Liver (tissue), 9 donors: ENCODE data around the gene GDF9. TPM values are rescaled to one million over a fixed set of nuclear protein-coding genes. Genes with fewer than 3 reads are reported as not detected.

ENCODE experiments used
- DNase-seq: peaks from one replicate; pipeline ENCODE4 v3.0.0-alpha.2; 2017; ENCODE audit warnings: low spot score
- H3K27ac ChIP-seq, 2 donors: one replicate each; pipeline ENCODE4 v1.7.0; 2013; ENCODE audit warnings: inconsistent platforms in 2 of 2, low read length in 2 of 2, control low read depth in 1 of 2, low read depth in 1 of 2, mild to moderate bottlenecking in 1 of 2
- H3K27me3 ChIP-seq, 4 donors: one replicate each; pipeline versions ENCODE4 v1.6.1 to v1.7.0; 2013; ENCODE audit warnings: low read length in 3 of 4, inconsistent platforms in 1 of 4, mild to moderate bottlenecking in 1 of 4, moderate library complexity in 1 of 4; ENCODE audit not compliant: control insufficient read depth in 4 of 4, insufficient read depth in 4 of 4
- H3K36me3 ChIP-seq, 4 donors: one replicate each; pipeline versions ENCODE4 v1.6.1 to v1.7.0; 2013; ENCODE audit warnings: low read length in 3 of 4, mild to moderate bottlenecking in 3 of 4, low read depth in 1 of 4, moderate library complexity in 1 of 4; ENCODE audit not compliant: control insufficient read depth in 4 of 4, insufficient read depth in 3 of 4
- H3K4me1 ChIP-seq, 4 donors: one replicate each; pipeline versions ENCODE4 v1.6.1 to v1.7.0; 2013; ENCODE audit warnings: low read length in 3 of 4, mild to moderate bottlenecking in 3 of 4, moderate library complexity in 1 of 4; ENCODE audit not compliant: control insufficient read depth in 4 of 4, insufficient read depth in 4 of 4
- H3K4me3 ChIP-seq, 3 donors: one replicate each; pipeline versions ENCODE4 v1.6.1 to v1.7.0; 2013; ENCODE audit warnings: low read length in 3 of 3, control low read depth in 1 of 3, low read depth in 1 of 3, mild to moderate bottlenecking in 1 of 3
- H3K9ac ChIP-seq, 2 donors: one replicate each; pipeline ENCODE4 v1.7.0; 2013; ENCODE audit warnings: low read length in 2 of 2, mild to moderate bottlenecking in 2 of 2, moderate library complexity in 2 of 2, control low read depth in 1 of 2, low read depth in 1 of 2
- H3K9me3 ChIP-seq, 4 donors: one replicate each; pipeline versions ENCODE4 v1.6.1 to v1.7.0; 2013; ENCODE audit warnings: low read length in 3 of 4; ENCODE audit not compliant: control insufficient read depth in 4 of 4
- EGR1 ChIP-seq, 2 donors: IDR thresholded peaks; 2 replicates each; pipeline ENCODE4 v1.6.1; 2016 to 2018; ENCODE audit warnings: antibody characterized with exemption in 2 of 2, low read depth in 2 of 2
- FOXA1 ChIP-seq: IDR thresholded peaks from 2 replicates; pipeline ENCODE4 v1.6.1; 2016; ENCODE audit warnings: antibody characterized with exemption
- FOXA2 ChIP-seq: IDR thresholded peaks from 2 replicates; pipeline ENCODE4 v1.6.1; 2016; ENCODE audit warnings: antibody characterized with exemption
- GABPA ChIP-seq, 2 donors: IDR thresholded peaks in 1 of 2; conservative IDR thresholded peaks in 1 of 2; 2 replicates each; pipeline ENCODE4 v1.6.1; 2016; ENCODE audit warnings: antibody characterized with exemption in 2 of 2, mild to moderate bottlenecking in 1 of 2, moderate library complexity in 1 of 2
- HNF4A ChIP-seq, 2 donors: conservative IDR thresholded peaks; 2 replicates each; pipeline ENCODE4 v1.6.1; 2016; ENCODE audit warnings: antibody characterized with exemption in 2 of 2, mild to moderate bottlenecking in 2 of 2
- HNF4G ChIP-seq: IDR thresholded peaks from 2 replicates; pipeline ENCODE4 v1.6.1; 2016; ENCODE audit warnings: antibody characterized with exemption
- JUND ChIP-seq, 2 donors: IDR thresholded peaks; 2 replicates each; pipeline ENCODE4 v1.6.1; 2016; ENCODE audit warnings: antibody characterized with exemption in 2 of 2
- NR2F2 ChIP-seq: IDR thresholded peaks from 2 replicates; pipeline ENCODE4 v1.6.1; 2016; ENCODE audit warnings: antibody characterized with exemption
- RAD21 ChIP-seq, 2 donors: IDR thresholded peaks; 2 replicates each; pipeline ENCODE4 v1.6.1; 2016; ENCODE audit warnings: antibody characterized with exemption in 2 of 2, mild to moderate bottlenecking in 2 of 2
- RXRA ChIP-seq, 2 donors: IDR thresholded peaks; 2 replicates each; pipeline ENCODE4 v1.6.1; 2017 to 2018; ENCODE audit warnings: antibody characterized with exemption in 2 of 2, mild to moderate bottlenecking in 1 of 2
- SP1 ChIP-seq: IDR thresholded peaks from 2 replicates; pipeline ENCODE4 v1.6.1; 2018; ENCODE audit warnings: antibody characterized with exemption, mild to moderate bottlenecking
- TAF1 ChIP-seq: conservative IDR thresholded peaks from 2 replicates; pipeline ENCODE4 v1.6.1; 2016; ENCODE audit warnings: antibody characterized with exemption, mild to moderate bottlenecking
- YY1 ChIP-seq: IDR thresholded peaks from 2 replicates; pipeline ENCODE4 v1.6.1; 2016; ENCODE audit warnings: antibody characterized with exemption, mild to moderate bottlenecking
- WGBS: extraction: QIAGEN DNeasy Blood & Tissue Kit; methylation state at CpG from one replicate; pipeline ENCODE4 v1.1.7; 2013; 5-methylcytosine and 5-hydroxymethylcytosine counted together
- polyA plus RNA-seq, 2 donors: library from polyadenylated mRNA; stranded (reverse) in 1 of 2; unstranded in 1 of 2; fragments of 200-250 nt in 1 of 2; fragments of >200 nt in 1 of 2; fragmentation: Nextera tagmentation in 1 of 2; extraction: Ambion mirVana in 1 of 2; gene quantifications; one replicate each; pipeline versions ENCODE4 v1.2.1 to v1.2.3, GENCODE V29; 2013 to 2015
- total RNA-seq, 2 donors: library from RNA; depleted of rRNA; stranded (reverse); fragments of >200 nt; gene quantifications; one replicate each; pipeline ENCODE4 v1.2.3, GENCODE V29; 2014
- TF ChIP-seq, protein P1 (sequence below): IDR thresholded peaks from 2 replicates; pipeline ENCODE4 v1.6.1; 2016; ENCODE audit warnings: antibody characterized with exemption
- TF ChIP-seq, protein P2 (sequence below): IDR thresholded peaks from 2 replicates; pipeline ENCODE4 v1.6.1; 2016; ENCODE audit warnings: antibody characterized with exemption
- TF ChIP-seq, protein P3 (sequence below): fragments of 150-350 bp; IDR thresholded peaks from 2 replicates; pipeline ENCODE4 v1.5.1; 2017; ENCODE audit warnings: improper control_type of control experiment, low read depth, low read length; ENCODE audit not compliant: missing input control
- TF ChIP-seq, protein P4 (sequence below): IDR thresholded peaks from 2 replicates; pipeline ENCODE4 v1.6.1; 2016; ENCODE audit warnings: antibody characterized with exemption, mild to moderate bottlenecking
- TF ChIP-seq, protein P5 (sequence below): IDR thresholded peaks from 2 replicates; pipeline ENCODE4 v1.6.1; 2016; ENCODE audit warnings: antibody characterized with exemption
- donor health status: healthy.
- donor health status: healthy.
- donor health status: healthy.
- donor health status: healthy.
- donor health status: healthy.

GDF9 gene
- total and polyA plus RNA-seq, 4 donors = 0.08 to 0.10 (median 0.08) TPM; not detected in 1

DNA sequence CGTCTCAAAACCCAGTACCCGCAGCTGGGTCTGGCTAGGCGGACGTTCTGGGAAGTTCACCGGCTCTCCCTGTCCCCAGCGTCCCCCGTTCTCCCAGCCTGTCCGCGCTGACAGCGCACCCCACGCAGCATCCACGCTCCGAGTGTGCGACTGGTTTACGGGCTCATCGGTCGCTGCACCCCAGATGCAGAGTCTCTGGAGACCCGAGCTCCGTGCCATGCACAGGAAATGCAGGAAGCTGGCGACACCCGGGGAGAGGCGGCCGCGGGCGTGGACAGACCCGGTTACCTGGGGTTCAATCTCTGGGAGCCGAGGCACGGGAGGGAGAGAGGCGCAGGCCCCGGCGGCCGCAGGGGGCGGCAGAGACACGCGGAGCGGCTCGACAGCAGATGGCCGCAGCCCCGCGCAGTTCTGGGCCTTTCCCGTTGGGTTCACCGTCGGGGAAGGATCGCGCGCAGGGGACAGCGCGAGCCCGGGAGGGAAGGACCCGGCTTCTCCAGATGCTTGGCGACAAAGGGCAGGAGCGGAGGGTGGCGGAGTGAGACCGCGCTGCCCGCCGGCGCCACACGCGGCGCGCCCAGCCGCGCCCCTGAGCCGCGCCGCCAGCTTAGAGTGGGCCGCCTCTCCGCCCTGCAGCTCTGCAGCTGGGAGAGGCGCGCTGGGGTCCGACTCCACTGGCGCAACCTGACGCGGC, 36.4 kb downstream of the GDF9 start:
- H3K4me3 ChIP-seq = peak overlapping the region; percentile 80 to 91 (median 83)
- peak; percentile 75 for DNase-seq
- no peaks in the 10 kb centered on the region for H3K9me3 ChIP-seq
- peak overlapping the region; percentile 94 to 96 for H3K27ac ChIP-seq
- H3K27me3 ChIP-seq = no peaks in the 10 kb centered on the region
- H3K4me1 ChIP-seq = peaks cover 0 to 37% (median 23%) of the 10 kb centered on the region in 4 donors
- TF ChIP-seq FOXA2 (no peak), RAD21 (IDR thresholded peaks at IDR 0.05) (peak; percentile 78 to 85), EGR1 (IDR thresholded peaks at IDR 0.05; ENCODE audit: low read depth in 2 of 2) (no peak), YY1 (no peak), FOXA1 (no peak), JUND (IDR thresholded peaks at IDR 0.05) (no peak), RXRA (IDR thresholded peaks at IDR 0.05) (no peak), HNF4G (no peak), GABPA (IDR thresholded peaks at IDR 0.05 in 1 of 2, conservative IDR thresholded peaks at IDR 0.05 in 1 of 2) (no peak), NR2F2 (no peak), TAF1 (peak; percentile 47), SP1 (no peak), HNF4A (conservative IDR thresholded peaks at IDR 0.05) (no peak)
- TF ChIP-seq, protein P1, sequence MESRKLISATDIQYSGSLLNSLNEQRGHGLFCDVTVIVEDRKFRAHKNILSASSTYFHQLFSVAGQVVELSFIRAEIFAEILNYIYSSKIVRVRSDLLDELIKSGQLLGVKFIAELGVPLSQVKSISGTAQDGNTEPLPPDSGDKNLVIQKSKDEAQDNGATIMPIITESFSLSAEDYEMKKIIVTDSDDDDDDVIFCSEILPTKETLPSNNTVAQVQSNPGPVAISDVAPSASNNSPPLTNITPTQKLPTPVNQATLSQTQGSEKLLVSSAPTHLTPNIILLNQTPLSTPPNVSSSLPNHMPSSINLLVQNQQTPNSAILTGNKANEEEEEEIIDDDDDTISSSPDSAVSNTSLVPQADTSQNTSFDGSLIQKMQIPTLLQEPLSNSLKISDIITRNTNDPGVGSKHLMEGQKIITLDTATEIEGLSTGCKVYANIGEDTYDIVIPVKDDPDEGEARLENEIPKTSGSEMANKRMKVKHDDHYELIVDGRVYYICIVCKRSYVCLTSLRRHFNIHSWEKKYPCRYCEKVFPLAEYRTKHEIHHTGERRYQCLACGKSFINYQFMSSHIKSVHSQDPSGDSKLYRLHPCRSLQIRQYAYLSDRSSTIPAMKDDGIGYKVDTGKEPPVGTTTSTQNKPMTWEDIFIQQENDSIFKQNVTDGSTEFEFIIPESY = no peak
- TF ChIP-seq, protein P2, sequence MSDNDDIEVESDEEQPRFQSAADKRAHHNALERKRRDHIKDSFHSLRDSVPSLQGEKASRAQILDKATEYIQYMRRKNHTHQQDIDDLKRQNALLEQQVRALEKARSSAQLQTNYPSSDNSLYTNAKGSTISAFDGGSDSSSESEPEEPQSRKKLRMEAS = no peak
- TF ChIP-seq, protein P3, sequence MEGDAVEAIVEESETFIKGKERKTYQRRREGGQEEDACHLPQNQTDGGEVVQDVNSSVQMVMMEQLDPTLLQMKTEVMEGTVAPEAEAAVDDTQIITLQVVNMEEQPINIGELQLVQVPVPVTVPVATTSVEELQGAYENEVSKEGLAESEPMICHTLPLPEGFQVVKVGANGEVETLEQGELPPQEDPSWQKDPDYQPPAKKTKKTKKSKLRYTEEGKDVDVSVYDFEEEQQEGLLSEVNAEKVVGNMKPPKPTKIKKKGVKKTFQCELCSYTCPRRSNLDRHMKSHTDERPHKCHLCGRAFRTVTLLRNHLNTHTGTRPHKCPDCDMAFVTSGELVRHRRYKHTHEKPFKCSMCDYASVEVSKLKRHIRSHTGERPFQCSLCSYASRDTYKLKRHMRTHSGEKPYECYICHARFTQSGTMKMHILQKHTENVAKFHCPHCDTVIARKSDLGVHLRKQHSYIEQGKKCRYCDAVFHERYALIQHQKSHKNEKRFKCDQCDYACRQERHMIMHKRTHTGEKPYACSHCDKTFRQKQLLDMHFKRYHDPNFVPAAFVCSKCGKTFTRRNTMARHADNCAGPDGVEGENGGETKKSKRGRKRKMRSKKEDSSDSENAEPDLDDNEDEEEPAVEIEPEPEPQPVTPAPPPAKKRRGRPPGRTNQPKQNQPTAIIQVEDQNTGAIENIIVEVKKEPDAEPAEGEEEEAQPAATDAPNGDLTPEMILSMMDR = peak; percentile 83
- TF ChIP-seq, protein P4, sequence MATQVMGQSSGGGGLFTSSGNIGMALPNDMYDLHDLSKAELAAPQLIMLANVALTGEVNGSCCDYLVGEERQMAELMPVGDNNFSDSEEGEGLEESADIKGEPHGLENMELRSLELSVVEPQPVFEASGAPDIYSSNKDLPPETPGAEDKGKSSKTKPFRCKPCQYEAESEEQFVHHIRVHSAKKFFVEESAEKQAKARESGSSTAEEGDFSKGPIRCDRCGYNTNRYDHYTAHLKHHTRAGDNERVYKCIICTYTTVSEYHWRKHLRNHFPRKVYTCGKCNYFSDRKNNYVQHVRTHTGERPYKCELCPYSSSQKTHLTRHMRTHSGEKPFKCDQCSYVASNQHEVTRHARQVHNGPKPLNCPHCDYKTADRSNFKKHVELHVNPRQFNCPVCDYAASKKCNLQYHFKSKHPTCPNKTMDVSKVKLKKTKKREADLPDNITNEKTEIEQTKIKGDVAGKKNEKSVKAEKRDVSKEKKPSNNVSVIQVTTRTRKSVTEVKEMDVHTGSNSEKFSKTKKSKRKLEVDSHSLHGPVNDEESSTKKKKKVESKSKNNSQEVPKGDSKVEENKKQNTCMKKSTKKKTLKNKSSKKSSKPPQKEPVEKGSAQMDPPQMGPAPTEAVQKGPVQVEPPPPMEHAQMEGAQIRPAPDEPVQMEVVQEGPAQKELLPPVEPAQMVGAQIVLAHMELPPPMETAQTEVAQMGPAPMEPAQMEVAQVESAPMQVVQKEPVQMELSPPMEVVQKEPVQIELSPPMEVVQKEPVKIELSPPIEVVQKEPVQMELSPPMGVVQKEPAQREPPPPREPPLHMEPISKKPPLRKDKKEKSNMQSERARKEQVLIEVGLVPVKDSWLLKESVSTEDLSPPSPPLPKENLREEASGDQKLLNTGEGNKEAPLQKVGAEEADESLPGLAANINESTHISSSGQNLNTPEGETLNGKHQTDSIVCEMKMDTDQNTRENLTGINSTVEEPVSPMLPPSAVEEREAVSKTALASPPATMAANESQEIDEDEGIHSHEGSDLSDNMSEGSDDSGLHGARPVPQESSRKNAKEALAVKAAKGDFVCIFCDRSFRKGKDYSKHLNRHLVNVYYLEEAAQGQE = no peak
- TF ChIP-seq, protein P5, sequence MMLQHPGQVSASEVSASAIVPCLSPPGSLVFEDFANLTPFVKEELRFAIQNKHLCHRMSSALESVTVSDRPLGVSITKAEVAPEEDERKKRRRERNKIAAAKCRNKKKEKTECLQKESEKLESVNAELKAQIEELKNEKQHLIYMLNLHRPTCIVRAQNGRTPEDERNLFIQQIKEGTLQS = no peak
- WGBS = 2% methylated on average over 75 of the region's 75 CpGs
- peak overlapping the region; percentile 88 to 93 for H3K9ac ChIP-seq
- peaks cover 0 to 8% (median 6%) of the 10 kb centered on the region in 4 donors for H3K36me3 ChIP-seq
